AG04450 (cell line): Measurements from ENCODE around the gene RNF152. TPM values are rescaled to one million over a fixed set of nuclear protein-coding genes. Genes with fewer than 3 reads are reported as not detected.

Source experiments
- CTCF ChIA-PET: fragments of 300-600, 350-600 bp; formaldehyde crosslinking; extraction: SDS; loops from one replicate; lab custom pipeline; 2022; ENCODE audit warnings: antibody characterized with exemption, inconsistent platforms; lab: Charles Lee
- POLR2A ChIA-PET: fragments of 350-600 bp; formaldehyde crosslinking; extraction: SDS; loops from one replicate; lab custom pipeline; 2021; ENCODE audit warnings: antibody characterized with exemption, inconsistent platforms; lab: Yijun Ruan, JAX
- DNase-seq: peaks from one replicate; pipeline ENCODE4 v3.0.0-alpha.2; 2011; ENCODE audit warnings: low read depth, low spot score
- H3K27ac ChIP-seq: one replicate; pipeline ENCODE4 v1.5.1; 2012; ENCODE audit warnings: low read depth, low read length, control low read depth
- H3K27me3 ChIP-seq: one replicate; pipeline ENCODE4 v1.6.0; 2012; ENCODE audit warnings: low read length; ENCODE audit not compliant: control insufficient read depth, insufficient read depth
- H3K4me3 ChIP-seq: 2 replicates; pipeline ENCODE4 v1.5.1; 2011; ENCODE audit warnings: mild to moderate bottlenecking, low read depth, low read length, control low read depth
- H3K9me3 ChIP-seq: 2 replicates; pipeline ENCODE4 v1.5.1; 2012; ENCODE audit warnings: low read length; ENCODE audit not compliant: control insufficient read depth, insufficient read depth
- polyA plus RNA-seq: library from polyadenylated mRNA; depleted of rRNA; stranded (reverse); fragments of >200 nt; gene quantifications from 2 replicates; pipeline ENCODE4 v1.2.3, GENCODE V29; 2011
- TF ChIP-seq, protein P1 (sequence below): IDR thresholded peaks from 2 replicates; pipeline ENCODE4 v1.5.1; 2011; ENCODE audit warnings: low read depth, low read length, control low read depth, inconsistent platforms

RNF152 gene
- polyA plus RNA-seq, 1 experiment = 5.0 TPM

DNA sequence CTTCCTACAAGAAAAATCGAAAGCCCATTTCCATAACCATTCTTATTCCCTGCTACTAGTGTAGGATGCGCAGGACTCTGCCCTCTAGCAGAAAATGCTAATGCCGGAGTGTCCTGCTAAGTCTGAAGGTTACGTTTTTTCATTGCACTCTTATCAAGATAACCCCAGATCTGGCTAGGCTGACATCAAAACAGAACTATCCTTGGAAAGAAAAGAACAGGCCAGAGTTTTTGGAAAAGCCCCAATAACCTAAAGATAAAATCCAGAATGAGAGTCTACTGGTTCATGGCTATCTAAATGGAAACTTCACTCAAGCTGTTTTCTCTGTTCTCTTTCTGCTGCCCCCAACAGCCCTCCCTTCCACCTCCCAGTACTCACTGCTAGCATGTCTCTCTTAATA, 913 bp downstream of the RNF152 start:
- TF ChIP-seq, protein P1, sequence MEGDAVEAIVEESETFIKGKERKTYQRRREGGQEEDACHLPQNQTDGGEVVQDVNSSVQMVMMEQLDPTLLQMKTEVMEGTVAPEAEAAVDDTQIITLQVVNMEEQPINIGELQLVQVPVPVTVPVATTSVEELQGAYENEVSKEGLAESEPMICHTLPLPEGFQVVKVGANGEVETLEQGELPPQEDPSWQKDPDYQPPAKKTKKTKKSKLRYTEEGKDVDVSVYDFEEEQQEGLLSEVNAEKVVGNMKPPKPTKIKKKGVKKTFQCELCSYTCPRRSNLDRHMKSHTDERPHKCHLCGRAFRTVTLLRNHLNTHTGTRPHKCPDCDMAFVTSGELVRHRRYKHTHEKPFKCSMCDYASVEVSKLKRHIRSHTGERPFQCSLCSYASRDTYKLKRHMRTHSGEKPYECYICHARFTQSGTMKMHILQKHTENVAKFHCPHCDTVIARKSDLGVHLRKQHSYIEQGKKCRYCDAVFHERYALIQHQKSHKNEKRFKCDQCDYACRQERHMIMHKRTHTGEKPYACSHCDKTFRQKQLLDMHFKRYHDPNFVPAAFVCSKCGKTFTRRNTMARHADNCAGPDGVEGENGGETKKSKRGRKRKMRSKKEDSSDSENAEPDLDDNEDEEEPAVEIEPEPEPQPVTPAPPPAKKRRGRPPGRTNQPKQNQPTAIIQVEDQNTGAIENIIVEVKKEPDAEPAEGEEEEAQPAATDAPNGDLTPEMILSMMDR = no peak
- H3K27me3 ChIP-seq = no peaks in the 10 kb centered on the region
- DNase-seq = no peak
- H3K27ac ChIP-seq = no peak overlapping the region
- H3K4me3 ChIP-seq = peak overlapping the region; percentile 14; the same call in 1 of the 2 replicates
- ChIA-PET POLR2A (no interaction called here), CTCF (no interaction called here)
- no peaks in the 10 kb centered on the region for H3K9me3 ChIP-seq

DNA sequence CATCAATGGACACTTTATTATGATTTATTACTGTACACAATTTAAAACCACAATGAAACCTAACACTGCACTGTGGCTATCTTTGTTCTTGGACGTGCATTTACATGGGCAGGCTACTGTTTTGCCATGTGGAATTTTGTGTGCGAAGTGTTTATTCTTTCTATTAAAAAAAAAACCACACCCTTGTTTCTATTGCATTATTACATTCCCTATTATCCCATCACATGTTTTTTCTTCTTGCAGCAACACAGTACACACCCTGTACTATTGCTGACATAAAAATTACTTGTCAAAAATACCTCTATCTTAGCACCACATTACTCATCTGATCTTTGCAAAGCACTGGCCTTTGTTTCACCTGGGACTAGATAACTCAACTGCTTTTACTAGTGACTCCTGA, 1.5 kb downstream of the RNF152 start:
- no peak overlapping the region for H3K4me3 ChIP-seq
- H3K9me3 ChIP-seq = no peaks in the 10 kb centered on the region
- POLR2A ChIA-PET = no interaction called here
- no peak overlapping the region for H3K27ac ChIP-seq
- no peaks in the 10 kb centered on the region for H3K27me3 ChIP-seq
- no peak for DNase-seq
- TF ChIP-seq, protein P1 = no peak
- CTCF ChIA-PET = interaction anchor here (1.4 kb wide), 1 partner anchor 310 kb away, joined by 4 read pairs; no protein-coding TSS in a partner anchor

DNA sequence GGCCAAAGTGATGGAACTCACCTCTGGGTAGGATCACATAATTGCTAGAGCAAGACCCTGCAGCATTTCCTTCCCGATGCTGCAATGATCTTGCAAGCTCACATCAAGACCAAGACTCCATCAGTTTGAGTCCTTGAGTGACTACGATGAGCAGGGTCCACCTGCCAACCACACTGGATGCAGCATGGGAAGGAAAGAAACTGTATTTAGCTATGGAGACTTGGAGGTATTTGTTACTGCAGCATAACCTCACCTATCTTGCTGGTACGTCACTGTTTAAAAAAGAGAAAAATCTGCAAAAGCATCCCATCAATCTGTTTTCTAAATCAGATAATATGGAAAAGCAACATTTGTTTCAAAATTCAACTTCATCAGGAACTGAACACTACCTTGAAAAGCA, 2.5 kb downstream of the RNF152 start:
- Histone ChIP-seq H3K9me3 (no peaks in the 10 kb centered on the region), H3K27ac (no peak overlapping the region), H3K27me3 (no peaks in the 10 kb centered on the region), H3K4me3 (no peak overlapping the region)
- no peak for DNase-seq
- TF ChIP-seq, protein P1 = no peak
- POLR2A ChIA-PET = no interaction called here
- CTCF ChIA-PET = interaction anchor here (1.4 kb wide), 1 partner anchor 309 kb away, joined by 4 read pairs; no protein-coding TSS in a partner anchor

DNA sequence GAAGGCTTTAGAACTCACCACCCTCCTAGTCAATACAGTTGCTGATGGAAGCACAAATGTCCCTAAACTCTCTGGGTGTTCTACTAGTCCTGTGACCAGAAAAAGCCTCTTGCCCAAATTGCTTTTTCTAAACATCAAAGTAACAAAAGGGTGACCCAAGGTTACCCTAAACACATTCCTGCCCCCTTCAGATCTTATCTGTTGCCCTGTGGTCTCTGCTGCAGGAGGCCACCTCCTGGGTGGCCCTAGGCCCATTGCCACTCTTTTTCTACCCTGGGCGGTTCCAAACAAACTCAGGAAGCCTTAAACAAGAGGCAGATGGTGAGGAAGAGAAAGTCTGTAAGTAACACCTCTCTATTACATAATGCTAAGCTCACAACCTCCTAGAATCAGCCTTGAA, 3.3 kb downstream of the RNF152 start:
- ChIA-PET CTCF (no interaction called here), POLR2A (no interaction called here)
- no peak overlapping the region for H3K27ac ChIP-seq
- no peaks in the 10 kb centered on the region for H3K9me3 ChIP-seq
- no peaks in the 10 kb centered on the region for H3K27me3 ChIP-seq
- TF ChIP-seq, protein P1 = no peak
- no peak for DNase-seq
- no peak overlapping the region for H3K4me3 ChIP-seq

DNA sequence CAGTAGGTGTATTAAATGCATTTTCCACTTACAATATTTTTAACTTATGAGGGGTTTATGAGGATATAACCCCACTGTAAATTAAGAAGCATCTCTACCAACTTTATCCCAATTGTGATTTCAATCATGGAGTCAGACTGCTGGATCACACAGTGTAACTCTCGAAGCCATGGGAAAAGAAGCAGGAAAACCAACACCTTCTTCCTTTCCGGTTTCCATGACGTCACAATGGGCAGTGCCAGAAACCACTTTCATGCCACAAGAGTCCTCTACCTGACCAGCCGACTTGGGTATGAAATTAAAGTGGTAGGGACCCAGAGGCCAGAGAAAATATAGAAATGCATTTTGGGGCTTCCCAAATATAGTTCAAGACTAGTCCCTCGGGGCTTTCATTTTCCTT, 4.2 kb downstream of the RNF152 start:
- Histone ChIP-seq H3K4me3 (no peak overlapping the region), H3K27ac (no peak overlapping the region), H3K9me3 (no peaks in the 10 kb centered on the region), H3K27me3 (no peaks in the 10 kb centered on the region)
- ChIA-PET POLR2A (no interaction called here), CTCF (no interaction called here)
- no peak for DNase-seq
- TF ChIP-seq, protein P1 = no peak
